Measurements from ENCODE around the gene PLEKHJ1. TPM values are rescaled to one million over a fixed set of nuclear protein-coding genes. Genes with fewer than 3 reads are reported as not detected.

PLEKHJ1 gene
- total RNA-seq, 1 experiment from 2014 or later: 94.8 TPM

DNA sequence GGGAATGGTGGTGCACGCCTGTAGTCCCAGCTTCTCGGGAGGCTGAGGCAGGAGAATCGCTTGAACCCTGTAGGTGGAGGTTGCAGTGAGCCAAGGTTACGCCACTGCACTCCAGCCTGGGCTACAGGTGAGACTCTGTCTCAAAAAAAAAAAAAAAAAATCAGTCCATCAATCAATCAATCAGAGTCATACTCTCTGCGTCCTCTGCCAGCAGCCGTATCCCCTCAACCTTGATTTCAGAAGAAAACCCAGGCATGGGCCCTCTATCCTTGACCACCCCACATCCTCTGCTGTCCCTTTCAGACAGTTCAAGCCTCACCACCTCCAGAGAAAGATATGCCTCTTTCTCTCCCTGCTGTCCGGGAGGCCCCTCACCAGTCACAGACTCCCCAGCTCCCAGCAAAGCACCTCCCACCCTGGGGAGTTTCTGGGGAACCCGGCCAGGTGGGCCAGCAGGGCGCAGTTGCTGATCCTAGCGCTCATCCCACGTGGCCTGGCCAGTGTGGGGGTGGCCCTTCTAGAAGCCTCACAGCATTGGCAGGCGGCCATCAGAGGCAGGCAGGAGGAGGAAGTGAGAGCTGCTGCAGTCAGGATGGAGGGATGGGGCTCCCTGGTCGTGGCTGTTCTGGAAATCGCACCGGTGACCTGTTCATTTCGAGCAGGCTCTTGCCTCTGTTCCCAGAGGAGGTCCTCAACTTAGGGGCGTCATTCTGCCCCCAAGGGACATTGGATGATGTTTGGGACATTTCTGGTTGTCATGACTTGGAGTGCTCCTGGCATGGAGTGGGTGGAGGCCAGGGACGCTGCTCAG lies 30.3 kb upstream of the PLEKHJ1 start:
- Histone ChIP-seq H3K27ac (ENCODE audit: low read length) (no peak overlapping the region), H3K4me3 (ENCODE audit: low read length) (no peak overlapping the region), H3K9me2 (replicated peaks; ENCODE audit: low read length) (no peaks in the 10 kb centered on the region), H3F3A (ENCODE audit: low read length, unreplicated experiment) (no peaks in the 10 kb centered on the region), H3K4me2 (ENCODE audit: low read length) (no peak overlapping the region), H3K27me3 (ENCODE audit: low read length) (no peaks in the 10 kb centered on the region), H3K9ac (ENCODE audit: low read length) (no peak overlapping the region), H3K9me3 (ENCODE audit: low read length) (no peaks in the 10 kb centered on the region), H4K20me1 (ENCODE audit: low read length) (peaks cover 18% of the 10 kb centered on the region), H3K36me3 (ENCODE audit: low read depth, low read length) (0 out of 2 replicates have a peak, but pooled peaks cover 2% of the 10 kb centered on the region), H3K4me1 (ENCODE audit: insufficient read depth, low read length) (peaks cover 4% of the 10 kb centered on the region), H2AFZ (ENCODE audit: low read length) (no peak overlapping the region), H3K79me2 (ENCODE audit: low read length) (peaks cover 21% of the 10 kb centered on the region)
- peak; percentile 39 for DNase-seq
- BruUV-seq (replicated peaks): no TSS peak
- ATAC-seq: no peak
- ChIA-PET CTCF (no interaction called here), POLR2A (ENCODE audit: unreplicated experiment) (no interaction called here)
- intact Hi-C loops (cut with micrococcal nuclease): no loop called here
- TF ChIP-seq CTCF (conservative IDR thresholded peaks at IDR 0.05; ENCODE audit: low read depth, low read length) (no peak), EZH2phosphoT487 (IDR thresholded peaks at IDR 0.05; ENCODE audit: borderline replicate concordance, low read length) (no peak), EZH2 (IDR thresholded peaks at IDR 0.05; ENCODE audit: low read length, unreplicated experiment) (no peak)

DNA sequence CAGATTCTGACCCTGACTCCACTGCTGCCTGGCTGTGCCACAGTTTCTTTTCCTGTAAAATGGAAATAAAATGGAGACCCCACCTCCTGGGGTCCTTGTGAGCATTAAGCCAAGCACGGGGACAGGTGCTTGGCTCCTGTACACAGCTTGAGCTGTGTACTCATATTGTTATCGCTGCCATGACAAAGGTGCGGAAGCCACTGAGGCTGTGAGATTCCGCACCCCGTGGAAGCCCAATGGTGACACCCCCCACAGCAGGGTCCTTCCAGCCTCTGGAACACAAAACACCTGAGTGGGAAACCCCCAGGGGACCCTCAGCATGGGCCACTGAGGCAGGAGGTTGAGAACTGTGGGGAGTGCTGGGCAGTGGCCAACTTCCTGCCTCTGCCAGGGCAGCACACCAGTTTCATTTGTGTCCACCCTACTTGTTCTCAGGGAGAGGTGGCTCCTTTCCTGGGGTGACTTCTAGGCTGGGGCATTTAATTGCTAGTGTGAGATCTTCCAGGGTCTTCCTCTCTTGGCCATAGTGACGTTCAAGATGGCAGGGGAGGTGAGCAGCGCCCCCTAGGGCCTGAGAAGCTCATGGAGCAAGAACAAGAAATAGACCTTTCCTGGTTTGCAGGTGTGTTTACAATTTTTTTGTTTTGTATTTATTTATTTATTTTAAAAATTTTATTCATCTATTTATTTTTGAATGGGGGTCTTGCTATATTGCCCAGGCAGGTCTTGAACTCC lies 25.5 kb upstream of the PLEKHJ1 start:
- no peaks in the 10 kb centered on the region for H3K79me2 ChIP-seq (ENCODE audit: low read length)
- H3K27me3 ChIP-seq (ENCODE audit: low read length): no peaks in the 10 kb centered on the region
- POLR2A ChIA-PET (ENCODE audit: unreplicated experiment): no interaction called here
- no peaks in the 10 kb centered on the region for H3K9me2 ChIP-seq (replicated peaks; ENCODE audit: low read length)
- H2AFZ ChIP-seq (ENCODE audit: low read length): no peak overlapping the region
- DNase-seq: peak; percentile 37
- peaks cover 4% of the 10 kb centered on the region; the same call in 1 of the 2 replicates for H3K4me1 ChIP-seq (ENCODE audit: insufficient read depth, low read length)
- H3K27ac ChIP-seq (ENCODE audit: low read length): no peak overlapping the region
- no peaks in the 10 kb centered on the region for H3K9me3 ChIP-seq (ENCODE audit: low read length)
- CTCF ChIA-PET: interaction anchor here (0.7 kb wide), 1 partner anchor 70 kb away, joined by 3 read pairs; no protein-coding TSS in a partner anchor
- no peak overlapping the region for H3K4me2 ChIP-seq (ENCODE audit: low read length)
- no peak overlapping the region for H3K4me3 ChIP-seq (ENCODE audit: low read length)
- no peaks in the 10 kb centered on the region for H3F3A ChIP-seq (ENCODE audit: low read length, unreplicated experiment)
- no peaks in the 10 kb centered on the region for H3K36me3 ChIP-seq (ENCODE audit: low read depth, low read length)
- no peaks in the 10 kb centered on the region for H4K20me1 ChIP-seq (ENCODE audit: low read length)
- BruUV-seq (replicated peaks): no TSS peak
- TF ChIP-seq CTCF (conservative IDR thresholded peaks at IDR 0.05; ENCODE audit: low read depth, low read length): peak; percentile 56
- no peak for TF ChIP-seq EZH2 (IDR thresholded peaks at IDR 0.05; ENCODE audit: low read length, unreplicated experiment)
- intact Hi-C loops (cut with micrococcal nuclease): no loop called here
- no peak overlapping the region for H3K9ac ChIP-seq (ENCODE audit: low read length)
- ATAC-seq: no peak
